ENCODE results near the gene ARFGAP1. TPM values are rescaled to one million over a fixed set of nuclear protein-coding genes. Genes with fewer than 3 reads are reported as not detected.

ARFGAP1 gene
- total and polyA plus RNA-seq, 2 donors (not counting 3 experiments of a cell fraction or from before 2014, with no cell fraction given): 93.7 to 126 TPM

- Histone ChIP-seq H3K4me2 (ENCODE audit: insufficient read depth, low read length) (no peak overlapping the region), H3K36me3 (ENCODE audit: control insufficient read depth in 2 of 2, extremely low read depth in 1 of 2, insufficient read depth in 2 of 2, low read length in 2 of 2) (no peaks in the 10 kb centered on the region), H2AFZ (ENCODE audit: low read depth, low read length) (no peak overlapping the region), H3K27me3 (ENCODE audit: control insufficient read depth in 2 of 2, insufficient read depth in 2 of 2, low read length in 2 of 2) (peaks cover 15 to 18% of the 10 kb centered on the region in 2 experiments), H3K9ac (replicated peaks; ENCODE audit: extremely low read depth, insufficient read depth, low read length) (no peak overlapping the region), H4K20me1 (replicated peaks; ENCODE audit: control insufficient read depth, extremely low read depth, insufficient read depth, low read length) (no peaks in the 10 kb centered on the region), H3K27ac (ENCODE audit: insufficient read depth, low read depth, low read length) (no peak overlapping the region), H3K9me1 (replicated peaks; ENCODE audit: control insufficient read depth, extremely low read depth, insufficient read depth, low read length) (no peaks in the 10 kb centered on the region), H3K9me3 (replicated peaks; ENCODE audit: control insufficient read depth, insufficient read depth, low read length) (no peaks in the 10 kb centered on the region), H3K4me3 (replicated peaks in 1 of 3; ENCODE audit: insufficient read depth in 1 of 3, low read depth in 1 of 3, low read length in 3 of 3) (no peak overlapping the region), H3K4me1 (ENCODE audit: control insufficient read depth, extremely low read depth, insufficient read depth, low read length) (no peaks in the 10 kb centered on the region), H3K79me2 (ENCODE audit: control insufficient read depth, insufficient read depth, low read length) (no peaks in the 10 kb centered on the region)
- intact Hi-C loops (cut with micrococcal nuclease) (no loop called here), dilution Hi-C loops (cut with MboI; ENCODE audit: extremely low pct_ligation_motif_present, low sequenced_read_pairs) (no loop called here)
- CTCF ChIA-PET: interaction anchor here (0.9 kb wide), 1 partner anchor 37 kb away, joined by 4 read pairs; no protein-coding TSS in a partner anchor
- no peak for TF ChIP-seq POLR2A (IDR thresholded peaks at IDR 0.05; ENCODE audit: low read depth, low read length)
- TF ChIP-seq CTCF (IDR thresholded peaks at IDR 0.05; ENCODE audit: extremely low read depth in 1 of 2, insufficient read depth in 1 of 2, low read depth in 1 of 2, low read length in 2 of 2): no peak
- no peak for TF ChIP-seq EZH2 (IDR thresholded peaks at IDR 0.05; ENCODE audit: borderline replicate concordance, low read depth, low read length, severe bottlenecking)
- no peak for TF ChIP-seq MYC (IDR thresholded peaks at IDR 0.05; ENCODE audit: low read depth, low read length)
- no peak for TF ChIP-seq MAX (IDR thresholded peaks at IDR 0.05; ENCODE audit: insufficient read depth, insufficient read length)
- TF ChIP-seq GATA2 (IDR thresholded peaks at IDR 0.05; ENCODE audit: insufficient read depth, insufficient read length, low read depth, low read length): no peak
- no peak for TF ChIP-seq FOS (IDR thresholded peaks at IDR 0.05; ENCODE audit: borderline replicate concordance, insufficient read depth, low read length)
- no peak for TF ChIP-seq JUN (IDR thresholded peaks at IDR 0.05; ENCODE audit: borderline replicate concordance, insufficient read depth, insufficient read length, low read depth)
- TF ChIP-seq POLR2AphosphoS5 (IDR thresholded peaks at IDR 0.05; ENCODE audit: insufficient read depth, low read depth, low read length): no peak
- FAIRE-seq (no peak), DNase-seq (ENCODE audit: low read depth, low spot score) (no peak)
- BruUV-seq (replicated peaks): no TSS peak
- POLR2A ChIA-PET: no interaction called here
These were observed 12.1 kb upstream of the ARFGAP1 start for GRCh38 chr20:63260521-63260920.
